ENCODE data around the gene DDX1.

- no peak for TF ChIP-seq CTCF (IDR thresholded peaks at IDR 0.05 in 8 of 11, conservative IDR thresholded peaks at IDR 0.05 in 3 of 11)
- no peak for TF ChIP-seq POLR2AphosphoS5 (IDR thresholded peaks at IDR 0.05)
Measured at GRCh38 chr2:15677141-15677843, 85.6 kb downstream of the DDX1 start.

Data from spleen (tissue), 7 donors.